Activated T-cell treated with anti-CD3 and anti-CD28 coated beads for 4 hours (primary cell): ENCODE measurements around the gene CMTM1.
"Not testable (repeated sequence)": the region's sequence is repeated elsewhere in the genome, so short reads cannot be mapped to it uniquely, and the experiment has no call there.

Experiments used
- DNase-seq: peaks from one replicate; pipeline ENCODE4 v3.0.0-alpha.2; 2020

The CMTM1 gene

DNA sequence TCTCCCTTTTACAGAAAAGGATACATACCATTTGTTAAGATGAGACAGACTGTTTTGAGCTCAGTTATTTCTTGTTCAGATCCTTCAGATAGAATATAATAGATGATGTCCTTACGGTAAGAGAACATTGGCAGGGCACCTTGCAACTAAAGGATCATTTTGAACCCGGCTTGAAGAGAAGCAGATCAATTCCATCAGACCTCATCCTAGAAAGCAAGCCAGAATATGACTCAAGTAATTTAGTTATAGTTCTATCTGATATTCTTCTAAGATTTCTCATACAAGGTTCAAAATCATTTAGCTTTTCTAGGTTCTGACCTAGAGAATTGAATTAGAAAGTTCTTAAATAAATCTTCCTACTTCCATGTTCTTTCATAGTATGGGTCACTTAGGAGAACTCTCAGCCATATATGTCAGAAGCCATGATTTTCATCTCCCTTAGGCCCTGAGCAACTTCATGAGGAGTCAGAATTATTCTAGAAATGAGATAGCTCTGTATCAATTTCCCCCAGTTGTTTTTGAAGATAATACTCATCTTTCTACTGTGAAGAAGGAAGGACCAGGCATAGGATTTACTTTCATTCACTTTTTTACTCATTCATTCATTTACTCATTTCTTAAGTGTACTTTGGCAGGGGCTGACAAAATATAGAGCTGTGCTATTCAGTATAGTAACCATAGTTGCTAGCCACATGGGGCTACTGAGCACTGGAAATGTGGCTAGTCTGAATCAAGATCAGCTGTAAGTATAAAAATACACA is 2.5 kb upstream of the CMTM1 start:
- no peak for DNase-seq

DNA sequence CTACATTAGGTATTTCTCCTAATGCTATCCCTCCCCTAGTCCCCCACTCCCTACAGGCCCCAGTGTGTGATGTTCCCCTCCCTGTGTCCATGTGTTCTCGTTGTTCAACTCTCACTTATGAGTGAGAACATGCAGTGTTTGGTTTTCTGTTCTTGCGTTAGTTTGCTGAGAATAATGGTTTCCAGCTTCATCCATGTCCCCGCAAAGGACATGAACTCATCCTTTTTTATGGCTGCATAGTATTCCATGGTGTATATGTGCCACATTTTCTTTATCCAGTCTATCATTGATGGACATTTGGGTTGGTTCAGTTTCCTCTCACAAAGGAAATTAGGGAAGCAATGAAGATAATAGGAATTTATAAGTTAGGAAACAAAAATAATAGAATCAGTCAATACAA is 1.0 kb downstream of the CMTM1 start:
- not testable (repeated sequence) for DNase-seq

DNA sequence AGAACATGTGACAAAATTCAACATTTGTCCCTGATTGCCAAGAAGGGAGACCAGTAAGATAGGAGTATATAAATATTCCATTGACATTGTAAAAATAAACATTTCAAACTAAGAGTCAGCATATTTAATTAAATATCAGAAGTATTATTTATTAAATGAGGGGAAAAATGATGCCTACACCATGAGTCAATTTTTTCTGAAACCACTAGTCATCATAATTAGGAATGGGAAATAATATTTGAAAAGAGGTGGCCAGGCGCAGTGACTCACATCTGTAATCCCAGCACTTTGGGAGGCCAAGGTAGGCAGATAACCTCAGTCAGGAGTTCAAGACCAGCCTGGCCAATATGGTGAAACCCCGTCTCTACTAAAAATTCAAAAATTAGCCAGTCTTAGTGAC is 2.1 kb downstream of the CMTM1 start:
- no peak for DNase-seq

DNA sequence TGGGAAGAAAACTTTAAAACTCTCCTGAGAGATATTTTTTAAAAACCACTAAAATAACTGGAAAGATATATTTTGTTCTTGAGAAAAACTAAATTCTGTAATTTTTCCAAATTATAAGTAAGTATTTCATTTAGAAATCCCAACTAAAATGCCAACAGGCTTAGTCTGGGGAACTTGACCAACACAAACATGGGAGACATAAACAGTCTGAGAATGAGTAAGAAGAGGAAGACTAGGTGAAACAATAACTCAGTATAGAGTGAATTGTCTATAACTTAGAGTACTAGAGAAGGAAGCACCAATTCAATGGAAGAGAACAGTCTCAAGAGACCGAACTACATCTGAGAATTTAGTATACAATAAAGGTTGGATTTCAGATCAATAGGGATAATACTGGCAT is 2.9 kb downstream of the CMTM1 start:
- DNase-seq = no peak

DNA sequence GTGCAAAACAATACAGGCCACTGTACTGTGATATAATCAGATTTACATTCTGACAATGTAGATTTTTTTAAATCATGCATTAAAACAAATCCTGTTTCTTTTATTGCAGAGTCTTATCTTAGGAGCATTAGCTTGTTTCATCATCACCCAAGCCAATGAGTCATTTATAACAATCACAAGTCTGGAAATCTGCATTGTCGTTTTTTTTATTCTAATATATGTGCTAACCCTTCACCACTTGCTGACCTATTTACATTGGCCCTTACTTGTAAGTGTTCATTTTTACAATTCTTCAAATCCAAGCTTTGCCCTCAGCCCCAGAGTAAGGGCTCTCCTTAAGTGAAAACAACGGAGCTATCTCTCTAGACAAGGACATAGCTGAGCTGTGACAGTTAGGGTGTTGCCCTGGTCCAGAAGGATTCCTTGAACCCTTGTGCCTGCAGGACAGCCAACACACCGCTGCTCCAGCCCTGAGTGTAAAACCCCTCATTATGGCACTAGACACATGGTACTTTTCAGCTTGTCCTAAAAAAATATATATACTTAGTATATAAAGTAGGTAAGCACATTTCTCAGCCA is 3.7 kb downstream of the CMTM1 start:
- no peak for DNase-seq

DNA sequence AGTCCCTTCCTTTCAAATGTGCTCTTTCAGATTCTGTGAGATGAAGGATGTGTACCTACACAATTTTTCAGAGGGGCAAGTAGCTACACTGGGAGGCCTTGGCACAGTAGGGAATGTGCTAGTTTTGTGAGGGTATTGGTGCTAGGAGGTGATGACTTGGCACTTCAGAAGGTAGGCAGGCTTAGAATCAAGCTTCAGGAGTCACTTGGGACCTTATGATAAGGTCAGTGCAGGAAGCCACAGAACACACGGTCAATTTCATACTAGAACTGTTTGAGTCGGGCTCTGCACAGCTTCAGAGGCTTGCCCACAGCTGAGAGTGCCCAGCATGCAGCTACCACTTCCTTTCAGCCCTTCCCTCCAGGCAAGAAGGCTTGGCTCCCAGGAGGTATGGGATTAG is 6.1 kb downstream of the CMTM1 start:
- no peak for DNase-seq

DNA sequence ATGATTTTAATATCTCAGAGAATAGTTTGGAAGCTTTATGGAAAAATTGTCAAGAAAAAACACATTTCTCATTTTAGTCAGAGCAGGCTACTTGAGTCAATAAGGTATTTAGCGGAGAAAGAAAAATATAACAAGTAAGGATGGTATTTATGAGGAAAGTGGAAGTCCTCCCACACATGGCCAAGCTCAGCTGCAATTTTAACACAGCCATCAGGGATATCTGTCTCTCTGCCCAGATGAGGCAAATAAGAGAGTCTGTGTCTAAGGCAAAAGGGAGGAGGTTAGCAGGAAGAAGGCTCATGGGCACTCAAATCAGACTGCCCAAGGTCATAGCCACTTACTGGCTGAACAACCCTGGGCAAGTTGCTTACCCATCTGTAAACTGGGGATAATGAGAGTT is 7.8 kb downstream of the CMTM1 start:
- no peak for DNase-seq

DNA sequence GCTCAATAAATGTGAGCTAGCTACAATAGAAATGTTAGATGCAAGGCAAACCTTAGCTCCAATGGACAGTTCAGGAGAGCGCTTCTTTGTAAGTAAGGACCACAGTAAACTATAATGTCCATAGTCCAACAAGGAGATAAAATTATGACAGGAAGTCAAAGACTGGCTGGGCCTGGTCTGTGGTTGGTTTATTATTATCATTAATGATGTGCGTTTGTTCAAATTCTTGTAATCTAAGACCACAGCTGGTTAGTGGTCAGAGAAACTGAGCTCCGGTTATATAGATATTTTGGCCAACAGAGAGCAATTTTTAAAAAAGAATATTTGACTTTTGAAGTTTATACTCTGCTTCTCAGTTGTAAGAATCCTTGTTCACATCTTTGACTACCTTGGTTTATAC is 8.3 kb downstream of the CMTM1 start:
- DNase-seq = no peak

DNA sequence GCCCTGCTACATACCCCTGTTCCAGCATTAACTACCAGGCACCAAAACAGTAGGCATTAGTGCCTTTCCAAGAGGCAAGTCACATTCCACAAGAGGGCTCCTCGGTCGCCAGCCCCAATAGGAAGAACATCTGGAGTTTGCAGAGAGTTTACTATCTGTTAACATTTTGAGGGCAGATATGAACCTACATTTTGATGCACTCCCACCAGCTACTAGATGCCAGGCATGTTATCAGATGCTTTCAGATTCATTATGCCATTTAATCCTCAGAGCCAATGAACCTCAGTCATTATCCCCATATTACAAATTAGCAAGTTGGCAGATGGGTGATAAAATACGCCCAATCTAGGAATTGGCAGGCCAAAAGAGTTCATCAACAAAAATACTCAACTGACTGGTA is 8.8 kb downstream of the CMTM1 start:
- DNase-seq = no peak

DNA sequence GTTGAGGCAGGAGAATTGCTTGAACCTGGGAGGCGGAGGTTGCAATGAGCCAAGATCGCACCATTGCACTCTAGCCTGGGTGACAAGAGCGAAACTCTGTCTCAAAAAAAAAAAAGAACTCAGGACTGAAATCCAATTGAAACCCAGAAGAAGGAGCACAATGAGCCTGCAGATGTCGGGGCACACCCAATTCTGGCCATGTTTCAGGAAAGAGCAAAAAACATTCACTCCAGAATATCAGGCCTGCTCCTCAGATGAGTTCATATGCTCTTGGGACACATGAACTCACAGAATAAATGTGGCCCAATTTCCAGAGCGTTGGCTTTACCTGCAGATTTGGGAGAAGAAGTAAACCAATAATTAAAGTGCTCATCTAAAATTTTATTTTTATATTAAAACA is 10.1 kb downstream of the CMTM1 start:
- DNase-seq = no peak

DNA sequence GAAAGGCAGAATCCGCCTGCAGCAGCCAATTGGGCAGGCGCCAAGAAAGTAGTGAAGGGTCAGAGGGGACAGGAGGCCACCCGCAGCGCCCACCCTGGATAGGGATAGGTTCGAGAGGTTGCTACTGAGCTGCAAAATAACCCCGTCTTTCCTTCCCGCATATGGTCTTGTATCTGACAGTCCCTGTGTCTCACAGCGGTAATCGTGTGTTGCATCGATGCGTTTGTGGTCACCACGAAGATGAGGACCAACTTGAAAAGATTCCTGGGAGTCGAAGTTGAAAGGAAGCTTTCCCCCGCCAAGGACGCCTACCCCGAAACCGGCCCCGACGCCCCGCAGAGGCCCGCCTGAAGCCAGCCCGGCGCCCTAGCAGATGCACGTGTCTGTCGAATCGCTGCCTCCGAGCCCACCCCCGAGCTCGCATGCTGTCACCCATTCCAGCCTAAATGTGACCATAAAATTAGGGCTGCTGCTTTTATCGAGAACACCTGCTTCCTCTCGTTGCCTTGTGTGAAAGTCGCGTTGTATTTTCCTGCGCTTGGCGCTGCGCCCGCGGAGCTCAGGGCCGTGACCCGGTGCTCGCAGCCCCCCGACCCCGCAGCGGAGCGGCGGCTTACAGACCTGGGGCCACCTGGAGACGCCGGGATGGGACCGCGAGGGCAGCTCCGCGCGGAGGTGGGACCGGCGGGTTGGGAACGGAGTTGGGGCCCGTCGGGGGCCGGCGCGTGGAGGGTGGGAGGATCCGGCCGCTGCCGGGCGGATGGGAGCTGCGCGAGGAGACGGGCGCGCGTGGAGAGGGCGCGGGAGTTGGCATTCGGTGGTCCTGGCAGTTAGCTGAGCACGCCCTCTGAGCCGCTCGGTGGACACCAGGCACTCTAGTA is 12.7 kb downstream of the CMTM1 start, which contains the start of gene CMTM2:
TSS of gene CMTM2 (plus strand) at position 813 of the 881 bp plus-strand sequence. CDS start 145 bp downstream, outside the sequence.
- DNase-seq = no peak

DNA sequence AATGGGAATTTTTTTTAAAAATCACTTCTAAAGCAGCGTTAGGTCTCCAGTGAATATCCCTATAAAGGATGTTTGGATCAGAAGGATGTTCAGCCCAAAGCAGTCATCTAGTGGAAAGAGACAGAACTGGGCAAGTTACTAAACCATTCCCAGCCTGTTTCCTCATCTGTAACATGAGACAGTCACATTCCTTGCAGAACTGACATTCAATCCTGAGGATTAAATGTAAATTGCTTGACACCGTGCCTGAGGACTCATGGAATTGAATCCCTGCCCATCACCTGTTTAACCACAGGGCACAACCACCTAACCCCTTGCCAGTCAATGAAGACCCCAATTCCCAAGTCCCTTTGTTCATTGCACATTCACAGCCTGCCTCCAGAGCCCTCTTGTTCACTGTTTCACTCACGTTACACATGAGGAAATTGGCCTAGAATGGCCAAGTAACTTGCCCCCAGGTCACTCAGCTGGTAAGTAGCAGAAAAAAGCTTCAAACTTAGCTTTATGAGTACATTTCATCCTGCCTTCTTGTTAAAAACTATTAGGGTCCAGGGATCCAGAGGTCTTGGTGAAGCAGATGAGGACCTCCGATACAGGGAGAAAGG is 14.5 kb downstream of the CMTM1 start:
- DNase-seq = no peak

DNA sequence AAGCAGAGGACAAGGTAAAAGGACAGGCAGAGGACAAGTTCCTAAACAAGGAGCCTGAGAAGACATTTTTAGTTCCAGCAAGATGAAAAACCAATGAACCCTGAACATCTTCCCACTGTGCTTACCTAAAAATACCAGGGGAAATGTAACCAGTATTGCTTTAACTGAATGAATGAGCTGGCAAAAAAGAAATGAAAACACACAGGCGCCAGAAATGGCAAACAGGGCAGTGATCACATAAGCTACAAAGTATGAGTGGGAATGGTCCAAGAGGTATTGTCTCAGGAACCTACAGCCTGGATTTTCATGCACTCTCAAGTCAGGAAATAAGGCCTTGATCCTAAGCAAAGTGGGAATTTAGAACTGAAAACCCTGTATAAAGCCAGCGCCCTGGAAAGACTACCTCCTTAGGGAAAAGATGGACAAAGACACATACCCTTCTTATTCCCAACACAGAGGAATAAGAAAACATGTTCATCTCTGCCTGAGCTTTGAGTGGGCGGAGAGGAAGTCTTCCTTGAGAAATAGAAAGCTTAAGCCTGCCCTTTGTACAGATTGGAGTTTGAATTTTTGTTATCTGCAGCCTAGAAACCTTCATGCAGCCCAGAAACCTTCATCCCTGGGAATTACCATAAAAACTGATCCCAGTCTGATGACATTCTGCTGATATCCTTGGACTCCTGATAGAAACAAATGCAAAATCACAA is 15.2 kb downstream of the CMTM1 start:
- no peak for DNase-seq

DNA sequence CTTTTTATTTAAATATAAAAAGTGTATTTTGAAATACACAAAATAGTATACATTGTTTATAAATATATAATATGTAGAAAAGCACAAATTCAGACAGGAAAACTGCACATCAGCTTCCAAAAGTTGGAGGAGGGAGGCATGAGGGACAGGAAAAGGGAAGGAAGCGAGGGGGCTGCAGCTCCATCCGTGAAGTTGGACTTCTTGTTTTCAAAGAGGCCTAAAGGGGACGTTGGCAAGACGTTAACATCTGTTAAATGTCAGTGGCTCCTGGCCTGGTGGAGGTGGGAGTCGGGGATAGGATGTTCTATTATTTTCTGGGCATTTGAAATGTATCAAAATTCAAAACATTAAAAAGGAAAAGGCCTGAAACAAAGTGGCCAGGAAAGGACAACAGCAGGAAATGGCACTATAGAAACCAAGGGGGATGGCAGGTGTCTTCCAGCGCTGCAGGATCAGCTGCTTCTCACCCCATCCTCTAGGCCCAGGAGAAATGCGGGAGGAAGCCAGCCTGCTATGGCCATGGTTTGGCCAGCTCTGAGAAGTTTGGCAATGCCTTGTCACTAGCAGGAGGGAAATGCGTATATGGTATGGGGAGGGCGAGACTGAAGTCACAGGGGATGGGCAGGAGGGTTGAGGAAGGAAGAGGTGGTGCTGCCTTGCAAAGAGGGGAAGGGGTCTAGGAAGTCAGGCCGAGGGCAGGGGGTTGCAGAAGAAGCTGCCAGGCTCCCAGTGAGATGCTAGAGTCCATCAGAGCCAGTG is 19.4 kb downstream of the CMTM1 start:
- DNase-seq = no peak

DNA sequence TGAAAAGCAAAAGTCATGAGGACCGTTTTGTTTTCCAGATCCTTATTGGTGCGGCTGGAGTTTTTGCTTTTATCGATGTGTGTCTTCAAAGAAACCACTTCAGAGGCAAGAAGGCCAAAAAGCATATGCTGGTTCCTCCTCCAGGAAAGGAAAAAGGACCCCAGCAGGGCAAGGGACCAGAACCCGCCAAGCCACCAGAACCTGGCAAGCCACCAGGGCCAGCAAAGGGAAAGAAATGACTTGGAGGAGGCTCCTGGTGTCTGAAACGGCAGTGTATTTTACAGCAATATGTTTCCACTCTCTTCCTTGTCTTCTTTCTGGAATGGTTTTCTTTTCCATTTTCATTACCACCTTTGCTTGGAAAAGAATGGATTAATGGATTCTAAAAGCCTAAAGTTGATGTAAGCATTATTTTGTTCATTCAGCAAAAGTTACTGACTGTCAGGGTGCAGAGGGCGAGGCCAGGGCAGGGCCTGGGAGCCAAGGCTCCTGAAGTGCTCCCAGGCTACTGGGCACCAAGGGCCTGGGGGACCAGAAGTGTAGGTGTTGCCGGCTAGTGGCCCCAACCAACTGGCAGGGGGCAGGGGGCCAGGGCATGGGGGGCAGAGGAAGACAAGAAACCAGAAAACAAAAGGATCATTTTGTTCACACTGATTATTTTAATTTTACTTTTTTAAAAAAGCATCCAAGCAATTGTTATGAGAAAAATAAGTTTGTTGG is 21.8 kb downstream of the CMTM1 start:
- DNase-seq = no peak

DNA sequence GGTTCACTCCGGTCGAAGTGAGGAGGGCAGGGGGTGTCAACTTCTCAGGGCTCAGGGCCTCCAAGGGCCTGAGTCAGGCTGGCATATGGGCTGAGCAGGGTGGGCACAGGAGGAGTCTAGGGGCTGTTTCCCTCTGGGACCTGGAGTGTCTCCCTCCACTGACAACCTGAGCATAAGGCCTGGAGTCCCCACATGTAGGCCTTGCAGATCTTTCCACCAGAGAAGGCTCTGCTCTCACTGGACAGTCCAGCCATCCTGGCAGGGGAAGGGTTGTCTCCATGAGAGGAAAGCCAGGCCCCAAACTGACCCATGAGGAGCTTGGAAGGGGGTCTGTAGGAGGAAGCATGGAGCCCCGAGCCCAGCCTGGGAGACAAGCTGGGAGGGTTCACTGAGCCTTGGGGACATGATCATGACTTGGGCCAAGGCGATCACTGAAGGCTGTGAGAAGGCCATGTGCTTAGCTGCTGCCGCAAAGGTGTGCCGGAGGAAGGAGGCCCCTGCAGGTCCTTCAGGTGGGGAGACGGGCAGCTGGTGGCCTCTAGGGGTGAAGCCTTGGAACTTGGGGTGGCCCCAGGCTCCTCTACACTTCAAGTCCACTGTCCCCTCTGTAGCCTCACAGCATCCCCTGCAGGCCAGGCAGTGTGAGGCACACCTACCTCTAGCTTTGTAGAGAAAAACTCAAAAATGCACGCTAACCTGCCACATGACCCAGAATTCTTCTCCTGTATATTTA is 22.9 kb downstream of the CMTM1 start:
- DNase-seq = peak; percentile 42

DNA sequence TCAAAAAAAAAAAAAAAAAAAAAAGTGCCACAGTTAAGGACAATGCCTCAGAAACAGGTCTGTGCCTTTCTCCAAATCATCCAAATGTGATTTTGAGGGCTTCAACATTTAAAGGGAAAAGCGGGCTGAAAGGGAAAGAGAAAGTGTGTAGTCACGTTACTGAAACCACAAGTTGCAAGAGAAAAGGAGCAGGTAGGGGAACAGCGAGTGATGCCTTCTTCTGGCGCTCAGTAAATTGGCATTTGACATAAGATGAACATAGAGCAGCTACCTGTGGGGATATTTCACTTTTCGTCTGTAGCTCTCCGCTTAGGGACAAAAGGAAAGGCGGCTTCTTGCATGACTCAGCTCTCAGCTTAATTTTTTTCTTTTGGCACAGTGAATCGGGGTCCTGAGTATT is 24.1 kb downstream of the CMTM1 start:
- DNase-seq = no peak

DNA sequence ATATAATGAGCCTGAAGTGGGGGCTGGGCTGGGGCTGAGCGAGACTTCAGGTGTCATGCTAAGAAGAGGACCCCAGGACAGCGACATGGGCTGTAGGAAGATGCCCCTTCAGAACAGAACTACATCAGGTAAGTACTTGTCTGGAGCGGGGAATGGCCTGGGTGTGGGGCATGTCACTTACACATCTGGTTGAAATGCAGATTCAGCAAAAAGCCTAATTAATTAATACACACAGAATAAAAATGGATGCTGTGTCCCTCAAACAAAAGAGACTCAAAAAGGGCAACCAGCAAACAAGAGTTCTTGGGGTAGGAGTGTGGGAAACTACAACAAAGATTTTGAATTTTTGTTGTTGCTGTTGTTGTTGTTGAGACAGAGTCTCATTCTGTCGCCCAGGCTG is 24.8 kb downstream of the CMTM1 start:
- no peak for DNase-seq

DNA sequence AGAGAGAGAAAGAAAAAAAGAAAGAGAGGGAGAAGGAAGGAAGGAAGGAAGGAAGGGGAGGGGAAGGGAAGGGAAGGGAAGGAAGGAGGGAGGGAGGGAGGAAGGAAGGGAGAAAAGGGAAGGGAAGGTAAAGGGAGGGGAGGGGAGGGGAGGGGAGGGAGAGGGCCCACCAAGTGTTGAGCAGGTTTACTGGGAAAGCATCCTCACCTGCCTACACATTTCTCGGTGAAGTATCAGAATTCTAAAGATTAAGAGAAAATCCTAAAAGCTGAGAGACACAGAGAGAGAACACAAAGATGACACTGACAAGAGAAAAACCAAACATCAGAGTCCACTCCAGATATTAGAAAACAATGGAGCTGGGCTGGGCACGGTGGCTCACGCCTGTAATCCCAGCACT is 26.0 kb downstream of the CMTM1 start:
- DNase-seq = no peak

DNA sequence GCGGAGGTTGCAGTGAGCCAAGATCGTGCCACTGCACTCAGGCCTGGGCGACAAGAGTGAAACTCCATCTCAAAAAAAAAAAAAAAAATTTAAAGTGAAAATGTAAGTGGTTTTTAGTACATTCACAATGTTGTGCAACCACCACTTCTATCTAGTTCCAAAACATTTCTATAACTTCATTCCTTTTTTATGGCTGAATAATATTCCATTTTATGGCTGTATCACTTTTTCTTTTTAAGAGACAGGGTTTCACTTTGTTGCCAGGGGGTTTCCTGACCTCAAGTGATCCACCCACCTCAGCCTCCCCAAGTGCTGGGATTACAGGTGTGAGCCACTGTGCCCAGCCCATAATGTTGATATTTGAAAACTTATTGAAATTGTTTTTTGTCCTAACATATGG is 26.6 kb downstream of the CMTM1 start:
- no peak for DNase-seq

DNA sequence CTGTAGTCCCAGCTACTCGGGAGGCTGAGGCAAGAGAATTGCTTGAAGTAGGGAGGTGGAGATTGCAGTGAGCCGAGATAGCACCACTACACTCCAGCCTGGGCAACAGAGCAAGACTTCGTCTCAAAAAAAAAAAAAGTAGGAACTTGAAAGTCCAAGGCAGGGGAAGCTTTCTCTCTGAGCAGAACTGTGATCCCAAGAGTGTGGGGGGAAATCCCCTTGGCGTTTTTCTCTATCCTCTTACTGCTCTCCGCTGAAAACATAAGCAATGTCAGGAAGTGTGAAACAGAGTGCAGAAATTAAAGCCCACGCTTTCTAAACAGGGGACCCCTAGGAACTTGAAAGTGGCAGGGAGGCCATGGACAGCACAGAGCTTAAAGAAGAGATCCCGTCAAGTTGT is 28.5 kb downstream of the CMTM1 start:
- no peak for DNase-seq
